Brain pericyte (primary cell): ENCODE measurements around the gene CASP2.
"Not testable (repeated sequence)": the region's sequence is repeated elsewhere in the genome, so short reads cannot be mapped to it uniquely, and the experiment has no call there.

Experiments used
- DNase-seq: peaks from one replicate; pipeline ENCODE4 v3.0.0-alpha.2; 2012; ENCODE audit warnings: low read depth, low spot score

The CASP2 gene

GRCh38 chr7:143264196-143264568, 24.0 kb upstream of the CASP2 start:
- DNase-seq, result not testable (repeated sequence)

GRCh38 chr7:143265017-143265693, 23.0 kb upstream of the CASP2 start:
- DNase-seq, result no peak

GRCh38 chr7:143269251-143269650, 18.9 kb upstream of the CASP2 start:
- no peak for DNase-seq

- DNase-seq, result no peak
Observed at GRCh38 chr7:143271240-143271639, 16.9 kb upstream of the CASP2 start.

- DNase-seq, result no peak
Observed at GRCh38 chr7:143272871-143273270, 15.3 kb upstream of the CASP2 start.

GRCh38 chr7:143279186-143280098, 8.7 kb upstream of the CASP2 start:
- DNase-seq, result no peak

- DNase-seq, result no peak
Observed at GRCh38 chr7:143280160-143280559, 8.0 kb upstream of the CASP2 start.

- no peak for DNase-seq
Observed at GRCh38 chr7:143280566-143280965, 7.6 kb upstream of the CASP2 start.

- no peak for DNase-seq
Observed at GRCh38 chr7:143281529-143281928, 6.6 kb upstream of the CASP2 start.

- no peak for DNase-seq
Observed at GRCh38 chr7:143282124-143282523, 6.0 kb upstream of the CASP2 start.

- no peak for DNase-seq
Observed at GRCh38 chr7:143283381-143283780, 4.8 kb upstream of the CASP2 start.

- no peak for DNase-seq
Observed at GRCh38 chr7:143284591-143285469, 3.3 kb upstream of the CASP2 start, which contains the start of gene TMEM139. Gene TMEM139 (plus strand): TSS chr7:143284958. CDS start chr7:143285958, 1,000 bp downstream.

- DNase-seq, result no peak
Observed at GRCh38 chr7:143285470-143285778, 2.7 kb upstream of the CASP2 start.

GRCh38 chr7:143285806-143286521, 2.2 kb upstream of the CASP2 start:
- no peak for DNase-seq

- DNase-seq, result no peak
Observed at GRCh38 chr7:143286522-143286890, 1.6 kb upstream of the CASP2 start.

- DNase-seq, result no peak
Observed at GRCh38 chr7:143287339-143287934, 714 bp upstream of the CASP2 start.

- no peak for DNase-seq
Observed at GRCh38 chr7:143288836-143289235, 685 bp downstream of the CASP2 start.

GRCh38 chr7:143289421-143289820, 1.3 kb downstream of the CASP2 start:
- no peak for DNase-seq

- not testable (repeated sequence) for DNase-seq
Observed at GRCh38 chr7:143289888-143290287, 1.7 kb downstream of the CASP2 start.

GRCh38 chr7:143290293-143290692, 2.1 kb downstream of the CASP2 start:
- no peak for DNase-seq

- no peak for DNase-seq
Observed at GRCh38 chr7:143292876-143293275, 4.7 kb downstream of the CASP2 start.
